ENCODE measurements around the gene FOXF1. TPM values are rescaled to one million over a fixed set of nuclear protein-coding genes. Genes with fewer than 3 reads are reported as not detected.
A peak's percentile ranks its signal among the peaks of the same experiment; 100 is the strongest.

Gene FOXF1
- total RNA-seq, 1 experiment from 2014 or later = not detected

DNA sequence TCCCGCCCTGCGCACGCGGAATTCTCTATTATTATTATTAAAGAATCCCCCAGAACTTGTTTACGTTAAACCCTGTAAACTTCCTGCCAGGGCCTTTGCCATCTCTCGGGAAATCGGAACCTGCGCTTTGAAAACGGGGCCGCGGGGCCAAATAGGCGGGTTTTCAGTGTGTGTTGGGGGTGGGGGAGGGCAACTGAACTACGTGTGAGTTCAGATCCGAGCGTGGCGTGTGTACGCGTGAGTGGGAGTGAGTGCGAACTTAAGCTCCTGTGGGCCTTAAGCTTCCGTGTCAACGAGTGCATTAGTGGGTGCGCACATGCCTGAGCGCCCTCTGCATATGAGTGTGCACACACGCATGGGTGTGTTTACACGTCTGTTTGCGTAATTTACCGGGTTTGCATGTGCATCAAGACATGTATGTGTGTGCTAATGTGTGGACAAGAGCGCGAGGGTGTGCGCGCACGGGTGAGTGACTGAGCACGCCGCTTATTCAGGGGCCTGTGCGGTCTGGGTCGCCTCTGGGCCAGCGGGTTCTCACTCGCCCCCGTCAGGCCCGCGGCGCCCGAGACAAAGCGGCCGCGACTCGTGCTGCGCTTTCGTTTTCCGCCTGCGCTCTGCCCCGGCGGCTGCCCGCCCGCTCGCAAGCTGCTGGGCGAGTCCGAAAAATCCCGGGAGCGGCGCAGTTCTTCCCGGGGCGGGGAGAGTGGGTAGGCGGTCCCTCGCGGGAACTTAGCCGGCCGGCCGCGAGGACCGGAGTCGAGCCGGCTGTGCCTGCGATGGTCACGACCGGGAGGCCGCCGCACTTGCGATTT is 1.2 kb upstream of the FOXF1 start:
- intact Hi-C loops (cut with micrococcal nuclease; ENCODE audit: unreplicated experiment) = no loop called here
- H3K4me1 Mint-ChIP-seq (ENCODE audit: low read depth, unreplicated experiment) = no peaks in the 10 kb centered on the region
- CTCF ChIA-PET = no interaction called here
- TF ChIP-seq, protein P1, sequence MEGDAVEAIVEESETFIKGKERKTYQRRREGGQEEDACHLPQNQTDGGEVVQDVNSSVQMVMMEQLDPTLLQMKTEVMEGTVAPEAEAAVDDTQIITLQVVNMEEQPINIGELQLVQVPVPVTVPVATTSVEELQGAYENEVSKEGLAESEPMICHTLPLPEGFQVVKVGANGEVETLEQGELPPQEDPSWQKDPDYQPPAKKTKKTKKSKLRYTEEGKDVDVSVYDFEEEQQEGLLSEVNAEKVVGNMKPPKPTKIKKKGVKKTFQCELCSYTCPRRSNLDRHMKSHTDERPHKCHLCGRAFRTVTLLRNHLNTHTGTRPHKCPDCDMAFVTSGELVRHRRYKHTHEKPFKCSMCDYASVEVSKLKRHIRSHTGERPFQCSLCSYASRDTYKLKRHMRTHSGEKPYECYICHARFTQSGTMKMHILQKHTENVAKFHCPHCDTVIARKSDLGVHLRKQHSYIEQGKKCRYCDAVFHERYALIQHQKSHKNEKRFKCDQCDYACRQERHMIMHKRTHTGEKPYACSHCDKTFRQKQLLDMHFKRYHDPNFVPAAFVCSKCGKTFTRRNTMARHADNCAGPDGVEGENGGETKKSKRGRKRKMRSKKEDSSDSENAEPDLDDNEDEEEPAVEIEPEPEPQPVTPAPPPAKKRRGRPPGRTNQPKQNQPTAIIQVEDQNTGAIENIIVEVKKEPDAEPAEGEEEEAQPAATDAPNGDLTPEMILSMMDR (IDR thresholded peaks at IDR 0.05; ENCODE audit: unreplicated experiment) = no peak
- H3K27ac Mint-ChIP-seq (ENCODE audit: unreplicated experiment) = no peak overlapping the region
- DNase-seq = peak; percentile 49
- H3K9me3 Mint-ChIP-seq (ENCODE audit: low read depth, unreplicated experiment) = no peaks in the 10 kb centered on the region
- H3K27me3 Mint-ChIP-seq (ENCODE audit: unreplicated experiment) = peaks cover 97% of the 10 kb centered on the region
- no TSS peak for BruUV-seq (replicated peaks)
- H3K4me3 Mint-ChIP-seq (ENCODE audit: low read depth, unreplicated experiment) = peak overlapping the region; percentile 78
- H3K36me3 Mint-ChIP-seq (ENCODE audit: insufficient read depth, unreplicated experiment) = peaks cover 8% of the 10 kb centered on the region

DNA sequence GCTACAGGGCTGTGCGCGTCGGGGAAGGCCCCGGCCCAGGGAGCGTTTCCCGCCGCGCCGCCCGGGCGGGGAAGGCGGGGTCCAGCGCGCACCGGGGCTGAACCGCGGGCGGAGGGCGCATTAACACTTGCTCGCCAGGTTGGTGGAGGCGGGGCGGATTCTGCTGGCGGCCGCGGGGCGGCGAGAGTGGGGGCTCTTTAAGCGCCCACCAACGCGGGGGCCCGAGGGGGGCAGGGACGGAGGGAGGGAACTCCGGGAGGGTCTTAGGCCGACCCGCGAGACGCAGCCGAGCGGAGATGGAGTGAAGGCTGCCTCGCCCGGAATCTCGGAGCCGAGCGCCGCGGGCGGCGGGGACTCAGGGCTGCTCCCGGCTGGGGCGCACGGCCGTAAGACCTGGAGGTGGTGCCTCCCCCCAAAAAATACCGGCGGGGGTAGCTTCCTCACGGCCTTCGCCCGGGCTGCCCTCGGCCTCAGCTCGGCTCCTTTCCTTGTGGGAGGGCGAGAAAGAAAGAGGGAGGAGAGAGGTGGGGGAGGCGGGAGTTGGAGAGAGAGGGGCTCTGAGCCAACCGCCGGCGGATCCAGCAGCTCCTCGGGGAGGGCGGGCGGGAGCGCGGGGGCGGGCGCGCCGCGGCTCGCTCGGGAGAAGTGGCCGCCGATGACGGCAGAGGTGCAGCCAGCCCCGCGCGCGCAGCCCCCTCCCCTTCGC is 415 bp upstream of the FOXF1 start:
- no TSS peak for BruUV-seq (replicated peaks)
- Mint-ChIP-seq H3K9me3 (ENCODE audit: low read depth, unreplicated experiment) (no peaks in the 10 kb centered on the region), H3K27me3 (ENCODE audit: unreplicated experiment) (peaks cover 97% of the 10 kb centered on the region), H3K4me1 (ENCODE audit: low read depth, unreplicated experiment) (no peaks in the 10 kb centered on the region), H3K27ac (ENCODE audit: unreplicated experiment) (no peak overlapping the region), H3K4me3 (ENCODE audit: low read depth, unreplicated experiment) (peak overlapping the region; percentile 78), H3K36me3 (ENCODE audit: insufficient read depth, unreplicated experiment) (peaks cover 8% of the 10 kb centered on the region)
- CTCF ChIA-PET = no interaction called here
- TF ChIP-seq, protein P1 (IDR thresholded peaks at IDR 0.05; ENCODE audit: unreplicated experiment) = no peak
- intact Hi-C loops (cut with micrococcal nuclease; ENCODE audit: unreplicated experiment) = no loop called here
- DNase-seq = peak; percentile 28

DNA sequence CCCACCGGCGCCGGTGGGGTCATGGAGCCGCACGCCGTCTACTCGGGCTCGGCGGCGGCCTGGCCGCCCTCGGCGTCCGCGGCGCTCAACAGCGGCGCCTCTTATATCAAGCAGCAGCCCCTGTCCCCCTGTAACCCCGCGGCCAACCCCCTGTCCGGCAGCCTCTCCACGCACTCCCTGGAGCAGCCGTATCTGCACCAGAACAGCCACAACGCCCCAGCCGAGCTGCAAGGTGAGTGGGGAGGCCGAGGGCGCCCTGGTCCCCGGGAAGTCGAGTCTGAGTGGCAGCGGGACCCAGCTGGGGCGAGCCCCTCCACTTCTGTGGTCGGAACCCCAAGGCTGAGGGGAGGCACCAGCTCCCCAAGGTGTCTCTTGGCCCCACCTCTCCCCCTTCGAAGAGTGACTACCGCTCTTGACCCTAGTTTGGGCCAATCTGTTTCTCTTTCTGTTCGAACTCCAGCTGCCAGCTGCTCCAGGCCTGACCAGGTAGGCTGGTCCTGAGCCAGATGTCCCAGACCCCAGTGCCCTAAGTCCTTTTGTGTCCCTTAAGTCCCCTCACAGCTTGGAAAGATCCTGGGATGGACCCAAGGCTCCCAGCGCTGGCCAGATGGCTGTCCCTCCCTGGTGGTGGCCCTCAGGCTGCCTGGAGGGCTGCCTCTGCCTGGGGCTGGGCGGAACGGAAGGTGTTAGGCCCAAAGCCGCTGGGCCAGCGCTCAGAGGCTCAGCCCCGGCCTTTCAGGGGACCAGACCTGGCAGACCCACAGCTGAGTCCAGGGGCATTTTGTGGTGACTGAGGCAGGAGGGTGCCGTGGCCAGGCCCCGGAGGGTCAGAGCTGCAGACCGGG is 1.2 kb downstream of the FOXF1 start:
- peaks cover 8% of the 10 kb centered on the region for H3K36me3 Mint-ChIP-seq (ENCODE audit: insufficient read depth, unreplicated experiment)
- H3K27ac Mint-ChIP-seq (ENCODE audit: unreplicated experiment) = no peak overlapping the region
- no peak for DNase-seq
- CTCF ChIA-PET = no interaction called here
- H3K4me1 Mint-ChIP-seq (ENCODE audit: low read depth, unreplicated experiment) = no peaks in the 10 kb centered on the region
- peaks cover 97% of the 10 kb centered on the region for H3K27me3 Mint-ChIP-seq (ENCODE audit: unreplicated experiment)
- H3K9me3 Mint-ChIP-seq (ENCODE audit: low read depth, unreplicated experiment) = no peaks in the 10 kb centered on the region
- intact Hi-C loops (cut with micrococcal nuclease; ENCODE audit: unreplicated experiment) = no loop called here
- BruUV-seq (replicated peaks) = no TSS peak
- TF ChIP-seq, protein P1 (IDR thresholded peaks at IDR 0.05; ENCODE audit: unreplicated experiment) = no peak
- no peak overlapping the region for H3K4me3 Mint-ChIP-seq (ENCODE audit: low read depth, unreplicated experiment)

DNA sequence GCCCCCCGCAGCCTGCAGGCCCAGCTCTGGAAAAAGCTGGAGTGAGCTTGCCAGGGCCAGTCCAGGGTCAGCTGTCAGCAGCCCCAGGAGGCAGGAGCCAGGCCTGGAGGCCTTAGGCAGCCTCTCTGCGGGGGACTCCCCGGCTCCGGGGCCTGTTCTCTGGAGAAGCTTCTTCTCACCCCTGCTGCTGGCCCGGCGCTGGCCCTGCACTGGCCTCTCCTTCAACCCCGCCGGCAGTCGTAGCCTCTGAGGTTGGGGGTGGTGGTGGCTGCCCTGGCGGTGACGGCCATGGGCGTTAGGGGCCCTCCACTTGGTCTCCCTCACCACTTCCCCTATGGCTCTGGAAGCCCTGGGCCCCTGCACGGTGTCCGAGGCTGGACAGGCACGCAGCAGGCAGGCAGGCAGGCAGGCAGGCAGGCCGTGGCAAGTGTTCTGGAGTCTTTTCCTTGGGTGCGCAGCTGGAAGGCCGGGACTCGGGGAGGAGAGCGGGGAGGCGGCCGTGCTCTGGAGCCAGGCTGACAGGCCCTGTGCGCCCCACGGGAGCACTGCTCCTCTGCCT is 2.1 kb downstream of the FOXF1 start:
- H3K27me3 Mint-ChIP-seq (ENCODE audit: unreplicated experiment) = peaks cover 97% of the 10 kb centered on the region
- no peak overlapping the region for H3K27ac Mint-ChIP-seq (ENCODE audit: unreplicated experiment)
- CTCF ChIA-PET = no interaction called here
- no peaks in the 10 kb centered on the region for H3K9me3 Mint-ChIP-seq (ENCODE audit: low read depth, unreplicated experiment)
- H3K36me3 Mint-ChIP-seq (ENCODE audit: insufficient read depth, unreplicated experiment) = peaks cover 8% of the 10 kb centered on the region
- H3K4me1 Mint-ChIP-seq (ENCODE audit: low read depth, unreplicated experiment) = no peaks in the 10 kb centered on the region
- H3K4me3 Mint-ChIP-seq (ENCODE audit: low read depth, unreplicated experiment) = no peak overlapping the region
- TF ChIP-seq, protein P1 (IDR thresholded peaks at IDR 0.05; ENCODE audit: unreplicated experiment) = no peak
- BruUV-seq (replicated peaks) = no TSS peak
- no peak for DNase-seq
- intact Hi-C loops (cut with micrococcal nuclease; ENCODE audit: unreplicated experiment) = no loop called here
